ENCODE measurements around the gene FIBP.

FIBP gene

DNA sequence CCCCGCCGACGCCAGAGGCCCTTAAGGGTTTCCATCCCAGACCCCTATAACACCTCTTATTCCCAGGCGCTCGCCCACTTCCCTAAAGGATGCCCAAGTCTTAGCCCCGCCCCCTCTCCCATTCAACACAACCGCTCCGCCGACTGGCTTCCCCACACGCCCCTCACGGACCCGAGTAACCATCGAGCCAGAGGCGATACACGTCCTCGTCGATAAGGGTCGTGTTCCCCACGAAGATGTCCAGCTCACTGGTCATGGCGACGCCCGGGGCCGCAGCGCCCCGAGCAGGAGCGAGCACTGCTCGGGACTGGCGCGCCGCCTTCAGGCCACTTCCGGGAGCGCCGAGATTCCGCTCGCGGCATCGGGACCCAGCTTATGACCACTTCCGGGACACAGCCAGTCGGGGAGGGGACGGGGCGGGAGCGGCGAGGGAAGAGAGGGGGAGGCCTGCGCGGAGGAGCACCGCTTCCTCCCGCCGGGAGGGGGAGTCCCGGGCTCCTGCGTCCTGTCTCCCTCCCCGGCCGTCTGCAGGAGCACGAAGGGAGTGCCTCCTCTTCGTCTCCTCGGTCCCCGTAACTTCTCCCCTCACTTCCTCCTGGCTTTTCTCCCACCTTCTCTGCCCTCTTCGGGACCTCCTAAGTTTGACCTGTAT is at the start of gene FIBP:
Gene FIBP, minus strand, starts transcription at position 309 of the 652 bp plus-strand sequence. Its CDS starts 53 bp downstream, at position 256.
- peak within 1 kb of the TSS; percentile 87 for H3K4me3 ChIP-seq (replicated peaks; ENCODE audit: low read depth, low read length)
- DNase-seq (ENCODE audit: extremely low read depth, low read depth), result peak; percentile 88
- TF ChIP-seq, protein P1, sequence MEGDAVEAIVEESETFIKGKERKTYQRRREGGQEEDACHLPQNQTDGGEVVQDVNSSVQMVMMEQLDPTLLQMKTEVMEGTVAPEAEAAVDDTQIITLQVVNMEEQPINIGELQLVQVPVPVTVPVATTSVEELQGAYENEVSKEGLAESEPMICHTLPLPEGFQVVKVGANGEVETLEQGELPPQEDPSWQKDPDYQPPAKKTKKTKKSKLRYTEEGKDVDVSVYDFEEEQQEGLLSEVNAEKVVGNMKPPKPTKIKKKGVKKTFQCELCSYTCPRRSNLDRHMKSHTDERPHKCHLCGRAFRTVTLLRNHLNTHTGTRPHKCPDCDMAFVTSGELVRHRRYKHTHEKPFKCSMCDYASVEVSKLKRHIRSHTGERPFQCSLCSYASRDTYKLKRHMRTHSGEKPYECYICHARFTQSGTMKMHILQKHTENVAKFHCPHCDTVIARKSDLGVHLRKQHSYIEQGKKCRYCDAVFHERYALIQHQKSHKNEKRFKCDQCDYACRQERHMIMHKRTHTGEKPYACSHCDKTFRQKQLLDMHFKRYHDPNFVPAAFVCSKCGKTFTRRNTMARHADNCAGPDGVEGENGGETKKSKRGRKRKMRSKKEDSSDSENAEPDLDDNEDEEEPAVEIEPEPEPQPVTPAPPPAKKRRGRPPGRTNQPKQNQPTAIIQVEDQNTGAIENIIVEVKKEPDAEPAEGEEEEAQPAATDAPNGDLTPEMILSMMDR (IDR thresholded peaks at IDR 0.05; ENCODE audit: low read depth, low read length, missing control alignments), result peak; percentile 79

DNA sequence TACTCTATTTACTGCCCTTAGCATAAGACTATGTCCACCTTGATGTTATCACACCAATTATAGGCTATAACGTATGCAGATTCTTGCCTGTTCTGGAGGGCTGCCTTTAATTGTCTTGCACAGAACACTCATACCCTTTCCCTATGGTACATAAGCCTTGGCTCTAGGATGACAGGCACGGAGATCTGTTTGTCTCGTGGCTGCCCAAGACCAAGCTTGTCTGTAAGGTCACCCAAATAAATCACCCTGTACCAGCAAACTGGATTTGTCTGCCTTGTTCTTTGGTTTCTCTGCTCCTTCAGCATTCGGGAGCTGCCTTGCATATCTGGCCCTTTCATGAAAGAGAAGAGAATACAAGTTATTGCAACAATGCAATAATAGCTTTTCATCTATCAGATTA is 49.5 kb upstream of the FIBP start:
- DNase-seq (ENCODE audit: extremely low read depth, low read depth), result no peak
- no peak overlapping the region for H3K4me3 ChIP-seq (replicated peaks; ENCODE audit: low read depth, low read length)
- TF ChIP-seq, protein P1 (IDR thresholded peaks at IDR 0.05; ENCODE audit: low read depth, low read length, missing control alignments), result no peak

DNA sequence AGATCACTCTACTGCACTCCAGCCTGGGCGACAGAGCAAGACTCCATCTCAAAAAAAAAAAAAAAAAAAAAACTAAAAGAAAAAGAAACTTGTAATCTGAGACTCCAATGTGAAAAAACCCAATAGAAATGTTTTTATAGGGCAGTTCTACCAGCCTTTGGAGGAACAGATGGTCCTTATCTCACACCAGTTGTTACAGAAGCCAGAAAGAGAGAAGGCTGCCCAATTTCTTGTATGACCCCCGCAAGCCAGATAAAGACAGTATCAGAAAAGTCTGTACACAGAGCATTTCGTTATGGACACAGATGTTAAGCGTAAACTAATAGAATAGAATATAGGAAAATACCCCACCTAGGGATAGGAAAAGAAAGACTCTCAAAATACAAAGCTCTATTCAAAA is 45.7 kb upstream of the FIBP start:
- TF ChIP-seq, protein P1 (IDR thresholded peaks at IDR 0.05; ENCODE audit: low read depth, low read length, missing control alignments), result no peak
- DNase-seq (ENCODE audit: extremely low read depth, low read depth), result no peak
- no peak overlapping the region for H3K4me3 ChIP-seq (replicated peaks; ENCODE audit: low read depth, low read length)

DNA sequence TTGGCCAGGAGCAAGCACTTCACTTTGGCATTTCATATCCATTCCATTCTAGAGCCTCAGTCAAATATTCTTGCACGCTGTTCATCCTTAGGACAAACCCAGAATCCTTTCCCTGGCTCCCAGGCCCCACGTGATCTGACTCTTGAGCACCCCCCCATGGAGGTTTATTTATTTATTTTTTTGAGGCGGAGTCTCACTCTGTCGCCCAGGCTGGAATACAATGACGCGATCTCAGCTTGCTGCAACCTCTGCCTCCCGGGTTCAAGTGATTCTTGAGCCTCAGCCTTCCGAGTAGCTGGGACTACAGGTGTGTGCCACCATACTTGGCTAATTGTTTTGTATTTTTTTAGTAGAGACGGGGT is 44.3 kb upstream of the FIBP start:
- no peak overlapping the region for H3K4me3 ChIP-seq (replicated peaks; ENCODE audit: low read depth, low read length)
- no peak for DNase-seq (ENCODE audit: extremely low read depth, low read depth)
- TF ChIP-seq, protein P1 (IDR thresholded peaks at IDR 0.05; ENCODE audit: low read depth, low read length, missing control alignments), result no peak

DNA sequence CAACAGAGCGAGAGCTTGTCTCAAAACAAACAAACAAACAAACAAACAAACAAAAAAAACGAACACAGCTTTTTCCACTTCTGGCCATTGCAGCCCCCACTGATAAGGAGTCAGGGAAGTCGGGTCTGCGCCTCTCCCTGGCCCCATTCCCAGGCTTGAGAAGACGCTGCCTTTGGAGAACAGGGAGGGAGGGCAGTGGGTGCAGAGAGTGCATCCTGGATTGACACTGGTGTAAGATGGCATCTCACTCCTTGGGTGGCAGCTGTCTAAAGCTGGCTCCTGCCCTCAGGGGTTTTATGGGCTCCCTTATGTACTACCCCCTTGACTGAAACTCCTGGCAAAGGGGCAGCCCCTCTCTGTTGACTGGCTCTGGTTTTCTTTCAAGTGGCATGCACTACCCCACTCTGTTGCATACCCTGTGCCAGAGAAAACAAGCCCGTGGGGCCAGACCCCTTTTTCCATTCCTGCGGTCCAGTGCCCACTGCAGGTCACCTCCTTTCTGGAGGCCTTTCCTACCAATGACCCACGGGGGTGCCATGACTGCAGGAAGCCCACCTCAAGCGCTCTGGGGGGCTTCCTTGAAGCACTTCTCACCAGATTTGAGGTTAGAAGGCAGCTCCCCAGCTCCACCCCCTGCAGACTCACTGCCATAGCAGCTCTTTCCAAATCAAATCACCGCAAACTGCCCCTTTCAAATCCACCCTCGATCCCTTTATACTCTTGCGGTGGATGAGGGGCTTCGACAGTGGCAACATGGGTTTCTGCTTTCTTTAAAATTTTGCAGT is 43.7 kb upstream of the FIBP start:
- TF ChIP-seq, protein P1 (IDR thresholded peaks at IDR 0.05; ENCODE audit: low read depth, low read length, missing control alignments), result no peak

DNA sequence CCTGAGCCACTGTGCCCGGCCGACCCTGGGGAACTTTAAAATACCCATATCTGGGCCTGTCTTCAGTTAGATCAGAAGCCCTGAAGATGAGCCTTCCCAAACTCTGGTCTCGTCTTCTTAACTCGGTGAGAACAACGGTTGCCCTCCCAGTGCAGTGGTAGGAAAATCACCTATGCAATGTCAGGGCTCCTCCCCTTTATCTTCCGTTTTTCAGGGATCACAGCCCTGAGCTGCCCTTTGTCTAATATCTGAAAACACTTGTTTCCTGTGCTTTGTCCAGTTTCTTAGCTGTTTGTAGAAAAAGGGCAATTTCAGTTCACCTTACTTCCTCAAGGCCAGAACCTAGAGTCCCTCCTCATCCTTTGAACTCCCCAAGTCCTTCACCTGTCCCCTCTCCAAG is 40.4 kb upstream of the FIBP start:
- DNase-seq (ENCODE audit: extremely low read depth, low read depth), result no peak
- TF ChIP-seq, protein P1 (IDR thresholded peaks at IDR 0.05; ENCODE audit: low read depth, low read length, missing control alignments), result no peak
- no peak overlapping the region for H3K4me3 ChIP-seq (replicated peaks; ENCODE audit: low read depth, low read length)

More for the DNA sequence above, 43.7 kb upstream of the FIBP start:
- DNase-seq (ENCODE audit: extremely low read depth, low read depth), result no peak
- H3K4me3 ChIP-seq (replicated peaks; ENCODE audit: low read depth, low read length), result no peak overlapping the region

Measured in HFF-Myc (cell line).